NCI-H345 (cell line): Measurements from ENCODE around the gene LGALS14.
"Not testable (repeated sequence)": the region's sequence is repeated elsewhere in the genome, so short reads cannot be mapped to it uniquely, and the experiment has no call there.

Experiments used
- DNase-seq: peaks from one replicate; lab custom pipeline; 2025; lab: John Stamatoyannopoulos, UW

Gene LGALS14

GRCh38 chr19:39695759-39696158 is 8.5 kb upstream of the LGALS14 start:
- DNase-seq, result no peak

- DNase-seq, result no peak
Observed at GRCh38 chr19:39696387-39696786, 7.9 kb upstream of the LGALS14 start.

- no peak for DNase-seq
Observed at GRCh38 chr19:39698535-39698934, 5.7 kb upstream of the LGALS14 start.

- no peak for DNase-seq
Observed at GRCh38 chr19:39701291-39701690, 3.0 kb upstream of the LGALS14 start.

GRCh38 chr19:39705578-39706188 is 1.4 kb downstream of the LGALS14 start:
- no peak for DNase-seq

- no peak for DNase-seq
Observed at GRCh38 chr19:39708594-39708993, 4.3 kb downstream of the LGALS14 start.

GRCh38 chr19:39709026-39709872 is 5.0 kb downstream of the LGALS14 start:
- no peak for DNase-seq

GRCh38 chr19:39710333-39710890 is 6.1 kb downstream of the LGALS14 start:
- DNase-seq, result no peak

GRCh38 chr19:39720144-39720543 is 15.9 kb downstream of the LGALS14 start:
- not testable (repeated sequence) for DNase-seq

- DNase-seq, result no peak
Observed at GRCh38 chr19:39725995-39726394, 21.7 kb downstream of the LGALS14 start.

- DNase-seq, result no peak
Observed at GRCh38 chr19:39727070-39727800, 23.0 kb downstream of the LGALS14 start.

GRCh38 chr19:39728040-39728439 is 23.8 kb downstream of the LGALS14 start:
- DNase-seq, result no peak

- no peak for DNase-seq
Observed at GRCh38 chr19:39729594-39729993, 25.3 kb downstream of the LGALS14 start.

GRCh38 chr19:39731685-39732084 is 27.4 kb downstream of the LGALS14 start:
- DNase-seq, result no peak

GRCh38 chr19:39733841-39734240 is 29.6 kb downstream of the LGALS14 start:
- no peak for DNase-seq

GRCh38 chr19:39735688-39736087 is 31.4 kb downstream of the LGALS14 start:
- no peak for DNase-seq

GRCh38 chr19:39736088-39736487 is 31.8 kb downstream of the LGALS14 start:
- DNase-seq, result no peak

- DNase-seq, result no peak
Observed at GRCh38 chr19:39737351-39737750, 33.1 kb downstream of the LGALS14 start.

- no peak for DNase-seq
Observed at GRCh38 chr19:39737891-39738290, 33.6 kb downstream of the LGALS14 start, which contains the start of gene CLC. Gene CLC, minus strand, starts transcription at chr19:39738029. Its CDS starts 77 bp downstream, at chr19:39737952.

GRCh38 chr19:39738814-39739213 is 34.5 kb downstream of the LGALS14 start:
- no peak for DNase-seq

- no peak for DNase-seq
Observed at GRCh38 chr19:39740395-39740794, 36.1 kb downstream of the LGALS14 start.

- no peak for DNase-seq
Observed at GRCh38 chr19:39745643-39746042, 41.4 kb downstream of the LGALS14 start.
